Neuron (in vitro differentiated cells): ENCODE measurements around the gene RFPL4AL1.

Experiments used
- H2AFZ ChIP-seq: one replicate; pipeline ENCODE4 v1.6.1; 2013; ENCODE audit warnings: low read depth, mild to moderate bottlenecking, inconsistent platforms, low read length, moderate library complexity
- H3K27me3 ChIP-seq: one replicate; pipeline ENCODE4 v1.6.1; 2013; ENCODE audit warnings: low read length; ENCODE audit not compliant: insufficient read depth
- H3K36me3 ChIP-seq: one replicate; pipeline ENCODE4 v1.6.1; 2013; ENCODE audit warnings: low read length; ENCODE audit not compliant: insufficient read depth
- H3K4me1 ChIP-seq: one replicate; pipeline ENCODE4 v1.6.1; 2013; ENCODE audit warnings: low read length; ENCODE audit not compliant: insufficient read depth
- H3K4me3 ChIP-seq: 2 replicates; pipeline ENCODE4 v1.5.1; 2013; ENCODE audit warnings: mild to moderate bottlenecking, low read length, moderate library complexity
- H3K9me3 ChIP-seq: one replicate; pipeline ENCODE4 v1.6.1; 2013; ENCODE audit warnings: low read length

Gene RFPL4AL1

GRCh38 chr19:55781112-55781511 is 12.2 kb downstream of the RFPL4AL1 start:
- H3K4me3 ChIP-seq, result no peak overlapping the region
- H3K27me3 ChIP-seq, result peaks cover 12% of the 10 kb centered on the region
- H2AFZ ChIP-seq, result no peak overlapping the region
- peaks cover 3% of the 10 kb centered on the region for H3K9me3 ChIP-seq
- no peaks in the 10 kb centered on the region for H3K4me1 ChIP-seq
- no peaks in the 10 kb centered on the region for H3K36me3 ChIP-seq

GRCh38 chr19:55795021-55795420 is 26.1 kb downstream of the RFPL4AL1 start:
- H3K4me1 ChIP-seq, result no peaks in the 10 kb centered on the region
- no peaks in the 10 kb centered on the region for H3K36me3 ChIP-seq
- no peaks in the 10 kb centered on the region for H3K27me3 ChIP-seq
- H2AFZ ChIP-seq, result no peak overlapping the region
- no peaks in the 10 kb centered on the region for H3K9me3 ChIP-seq
- no peak overlapping the region for H3K4me3 ChIP-seq

GRCh38 chr19:55801416-55801815 is 32.5 kb downstream of the RFPL4AL1 start:
- Histone ChIP-seq H3K36me3 (no peaks in the 10 kb centered on the region), H3K4me3 (no peak overlapping the region), H3K27me3 (no peaks in the 10 kb centered on the region), H2AFZ (no peak overlapping the region), H3K9me3 (no peaks in the 10 kb centered on the region), H3K4me1 (no peaks in the 10 kb centered on the region)

- H3K27me3 ChIP-seq, result no peaks in the 10 kb centered on the region
- no peaks in the 10 kb centered on the region for H3K36me3 ChIP-seq
- no peaks in the 10 kb centered on the region for H3K9me3 ChIP-seq
- no peak overlapping the region for H2AFZ ChIP-seq
- H3K4me3 ChIP-seq, result no peak overlapping the region
- H3K4me1 ChIP-seq, result no peaks in the 10 kb centered on the region
Observed at GRCh38 chr19:55802281-55802680, 33.4 kb downstream of the RFPL4AL1 start.

GRCh38 chr19:55809381-55810058 is 40.6 kb downstream of the RFPL4AL1 start:
- no peaks in the 10 kb centered on the region for H3K9me3 ChIP-seq

GRCh38 chr19:55811340-55811739 is 42.4 kb downstream of the RFPL4AL1 start:
- Histone ChIP-seq H3K27me3 (no peaks in the 10 kb centered on the region), H3K36me3 (no peaks in the 10 kb centered on the region), H3K9me3 (no peaks in the 10 kb centered on the region), H2AFZ (no peak overlapping the region), H3K4me1 (peaks cover 2% of the 10 kb centered on the region), H3K4me3 (no peak overlapping the region)

More at GRCh38 chr19:55809381-55810058, 40.6 kb downstream of the RFPL4AL1 start:
- Histone ChIP-seq H2AFZ (peak overlapping the region; percentile 8), H3K4me3 (no peak overlapping the region), H3K36me3 (no peaks in the 10 kb centered on the region), H3K27me3 (no peaks in the 10 kb centered on the region), H3K4me1 (peaks cover 2% of the 10 kb centered on the region)

- H2AFZ ChIP-seq, result no peak overlapping the region
- H3K4me3 ChIP-seq, result no peak overlapping the region
- no peaks in the 10 kb centered on the region for H3K36me3 ChIP-seq
- peaks cover 2% of the 10 kb centered on the region for H3K4me1 ChIP-seq
- no peaks in the 10 kb centered on the region for H3K9me3 ChIP-seq
- peaks cover 2% of the 10 kb centered on the region for H3K27me3 ChIP-seq
Observed at GRCh38 chr19:55812449-55812848, 43.5 kb downstream of the RFPL4AL1 start.

GRCh38 chr19:55813906-55814305 is 45.0 kb downstream of the RFPL4AL1 start:
- Histone ChIP-seq H3K4me3 (no peak overlapping the region), H3K36me3 (no peaks in the 10 kb centered on the region), H3K27me3 (peaks cover 4% of the 10 kb centered on the region), H2AFZ (no peak overlapping the region), H3K4me1 (peaks cover 2% of the 10 kb centered on the region), H3K9me3 (no peaks in the 10 kb centered on the region)

GRCh38 chr19:55820037-55820436 is 51.1 kb downstream of the RFPL4AL1 start:
- H2AFZ ChIP-seq, result no peak overlapping the region
- no peak overlapping the region for H3K4me3 ChIP-seq
- H3K9me3 ChIP-seq, result no peaks in the 10 kb centered on the region

More at GRCh38 chr19:55820037-55820436, 51.1 kb downstream of the RFPL4AL1 start:
- Histone ChIP-seq H3K27me3 (peaks cover 20% of the 10 kb centered on the region), H3K4me1 (no peaks in the 10 kb centered on the region), H3K36me3 (no peaks in the 10 kb centered on the region)
